GM21825 (cell line): Measurements from ENCODE around the gene AMOT.
"Not testable (repeated sequence)": the region's sequence is repeated elsewhere in the genome, so short reads cannot be mapped to it uniquely, and the experiment has no call there.

Experiments
- ATAC-seq: cut with Tn5 transposase; IDR thresholded peaks from one replicate; pipeline ENCODE4 v1.9.1; 2021; ENCODE audit warnings: mild to moderate bottlenecking, moderate library complexity; ENCODE audit not compliant: unreplicated experiment

The AMOT gene

GRCh38 chrX:112840382-112841113 is at the start of gene AMOT:
Gene AMOT (minus strand): TSS chrX:112840831. CDS start chrX:112823126, 17,705 bp downstream.
- ATAC-seq, result peak; percentile 61

DNA sequence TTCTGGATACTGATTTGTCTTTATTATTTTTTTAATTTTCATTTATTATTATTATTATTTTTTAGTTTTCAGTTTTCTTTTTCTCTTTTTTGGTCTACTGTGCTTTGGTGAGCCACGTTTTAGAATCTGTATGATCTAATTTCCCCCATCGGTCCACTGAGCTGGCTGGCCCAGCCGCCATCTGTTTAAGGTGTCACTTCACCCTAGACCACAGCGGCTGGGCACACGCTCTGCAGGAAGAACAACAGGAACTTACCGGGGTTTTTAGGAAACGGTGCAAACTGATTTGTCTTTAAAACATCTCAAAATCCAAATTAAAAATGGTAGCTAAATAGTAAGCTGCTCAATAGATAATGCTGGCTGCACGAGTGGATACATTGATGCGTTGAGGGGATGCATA is 48.8 kb upstream of the AMOT start:
- ATAC-seq, result no peak

- no peak for ATAC-seq
Observed at GRCh38 chrX:112888916-112889315, 48.3 kb upstream of the AMOT start.

GRCh38 chrX:112877771-112878173 is 37.1 kb upstream of the AMOT start:
- no peak for ATAC-seq

GRCh38 chrX:112874614-112875013 is 34.0 kb upstream of the AMOT start:
- ATAC-seq, result no peak

DNA sequence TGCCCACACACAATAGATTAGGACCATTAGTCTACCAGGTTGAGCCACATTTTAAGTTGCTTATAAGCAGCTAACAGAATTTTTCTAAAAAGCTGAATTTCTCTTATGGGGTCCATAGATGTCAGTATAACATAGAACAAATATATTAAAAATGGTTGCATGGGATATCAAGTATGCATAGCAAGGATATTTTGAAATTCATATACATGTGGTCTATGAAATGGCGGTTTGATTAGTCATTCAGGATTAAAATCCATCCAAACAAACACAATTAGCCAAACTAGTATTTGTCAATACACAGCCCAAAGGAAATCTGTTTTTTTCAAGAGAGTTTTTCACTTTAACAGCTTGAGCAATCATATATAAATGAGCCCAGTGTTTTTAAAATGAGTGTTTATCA is 33.5 kb upstream of the AMOT start:
- no peak for ATAC-seq

GRCh38 chrX:112868586-112868985 is 28.0 kb upstream of the AMOT start:
- no peak for ATAC-seq

GRCh38 chrX:112867570-112867969 is 26.9 kb upstream of the AMOT start:
- no peak for ATAC-seq

DNA sequence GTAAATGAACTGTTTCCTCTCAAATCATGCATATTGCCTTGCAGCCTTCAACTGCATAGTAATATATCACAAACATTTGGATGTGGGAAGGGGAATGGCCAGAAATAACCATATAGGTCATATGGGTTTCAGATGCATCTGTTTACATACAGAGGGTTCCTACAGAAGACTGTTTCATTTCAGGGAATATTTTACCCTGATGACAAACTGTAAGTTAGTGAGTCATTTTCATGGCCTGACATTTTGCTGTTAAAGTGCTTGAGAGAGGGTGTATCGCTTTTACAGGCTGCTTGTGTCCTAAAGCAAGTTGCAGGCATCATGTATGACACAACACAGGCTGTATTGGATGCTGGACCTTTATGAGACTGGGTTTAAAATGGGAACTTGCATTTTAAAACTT is 25.5 kb upstream of the AMOT start:
- no peak for ATAC-seq

GRCh38 chrX:112865464-112866025 is 24.9 kb upstream of the AMOT start:
- ATAC-seq, result no peak

GRCh38 chrX:112863850-112864249 is 23.2 kb upstream of the AMOT start:
- no peak for ATAC-seq

DNA sequence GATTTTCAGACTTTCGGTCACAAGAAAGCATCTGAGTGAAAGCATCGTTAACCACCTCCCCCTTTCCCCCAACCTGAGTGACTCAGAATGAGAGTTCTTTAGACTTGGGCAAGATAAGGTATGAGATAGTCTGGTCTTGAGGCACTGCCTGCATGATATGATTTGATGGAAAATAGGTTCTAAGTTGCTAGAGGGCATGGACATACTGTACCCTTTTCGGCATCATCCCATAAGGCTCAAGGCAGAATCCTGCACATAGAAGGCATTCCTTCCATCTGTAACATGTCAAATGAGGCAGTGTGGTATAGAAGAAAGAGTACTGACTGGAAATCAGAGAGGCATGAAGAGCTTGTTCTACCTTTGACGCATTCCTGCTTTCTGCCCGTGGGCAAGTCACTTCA is 16.8 kb upstream of the AMOT start:
- ATAC-seq, result peak; percentile 95

DNA sequence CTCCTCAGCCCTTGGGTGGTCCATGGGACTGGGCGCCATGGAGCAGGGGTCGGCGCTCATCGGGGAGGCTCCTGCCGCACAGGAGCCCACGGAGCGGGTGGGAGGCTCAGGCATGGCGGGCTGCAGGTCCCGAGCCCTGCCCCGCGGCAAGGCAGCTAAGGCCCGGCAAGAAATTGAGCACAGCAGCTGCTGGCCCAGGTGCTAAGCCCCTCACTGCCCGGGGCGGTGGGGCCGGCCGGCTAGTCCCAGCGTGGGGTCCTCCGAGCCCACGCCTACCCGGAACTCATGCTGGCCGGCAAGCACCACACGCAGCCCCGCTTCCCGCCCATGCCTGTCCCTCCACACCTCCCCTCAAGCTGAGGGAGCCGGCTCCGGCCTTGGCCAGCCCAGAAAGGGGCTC is 14.3 kb upstream of the AMOT start:
- not testable (repeated sequence) for ATAC-seq

DNA sequence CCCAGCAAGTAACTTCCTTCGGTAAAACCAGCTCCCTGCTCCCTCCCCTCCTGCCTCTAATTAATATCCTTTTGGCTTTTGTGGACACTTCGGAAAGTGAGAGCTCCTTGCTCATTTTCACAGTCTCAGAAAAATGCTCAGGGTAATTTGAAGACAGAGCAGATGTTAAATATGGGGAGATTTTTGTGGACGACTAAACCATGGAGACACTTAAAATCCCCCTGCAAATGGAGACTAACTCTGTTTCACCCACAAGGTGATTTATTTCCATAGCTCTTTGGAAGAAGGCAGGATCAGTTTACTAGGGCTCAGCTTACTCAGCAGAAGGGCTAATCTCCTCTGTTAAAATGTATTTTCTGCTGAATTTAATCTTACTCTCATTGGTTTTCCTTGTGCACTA is 12.2 kb upstream of the AMOT start:
- ATAC-seq, result no peak

- ATAC-seq, result peak; percentile 73
Observed at GRCh38 chrX:112851806-112852205, 11.2 kb upstream of the AMOT start.

DNA sequence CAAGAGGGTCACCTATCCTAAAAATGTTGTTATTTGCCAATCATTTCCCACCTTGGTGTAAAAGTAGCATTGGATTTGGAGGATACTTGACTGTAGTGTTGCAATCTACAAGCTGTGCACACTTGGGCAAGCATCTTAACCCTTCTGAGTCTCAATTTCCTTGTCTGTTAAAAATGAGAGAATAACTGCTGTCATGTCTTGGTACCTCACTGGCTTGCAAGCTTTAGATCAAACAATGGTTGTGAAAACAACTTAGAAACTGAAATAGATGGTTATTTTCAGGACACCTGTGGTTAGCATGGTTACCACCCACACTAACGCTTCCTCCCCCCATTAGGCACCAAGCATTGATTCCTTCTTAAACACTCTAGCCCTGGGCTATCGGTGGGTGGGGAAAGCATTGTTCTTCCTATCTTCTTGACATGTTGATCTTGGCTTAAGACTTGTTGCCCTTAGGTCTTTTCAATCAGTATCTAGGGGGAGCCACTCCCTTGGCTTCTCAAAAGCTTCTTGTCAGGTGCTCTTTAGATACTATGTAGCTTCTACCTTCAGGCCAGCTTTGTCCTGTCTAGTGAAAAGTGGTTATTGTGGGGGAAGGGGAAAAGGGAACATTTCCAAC is 10.6 kb upstream of the AMOT start:
- ATAC-seq, result peak; percentile 84

- ATAC-seq, result no peak
Observed at GRCh38 chrX:112849016-112849415, 8.4 kb upstream of the AMOT start.

DNA sequence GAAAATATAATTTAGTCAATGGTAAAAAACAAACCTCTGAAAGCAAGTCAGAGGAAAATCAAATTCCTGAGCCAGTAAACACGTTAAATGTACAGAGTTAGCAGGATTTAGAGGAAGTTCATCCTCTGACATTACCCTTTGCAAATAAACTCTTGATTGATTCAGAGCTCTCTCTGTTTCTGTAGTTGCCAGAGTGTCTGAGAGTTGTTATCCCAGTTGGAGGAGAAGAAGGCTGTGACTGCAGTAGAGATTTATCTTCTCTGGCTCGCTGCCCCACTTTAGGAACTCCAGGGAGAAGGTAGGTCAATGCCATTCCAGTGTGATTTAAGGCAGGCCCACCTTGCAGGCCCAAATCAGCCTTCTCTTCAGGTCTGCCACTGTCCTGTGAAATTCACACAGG is 6.2 kb upstream of the AMOT start:
- no peak for ATAC-seq

DNA sequence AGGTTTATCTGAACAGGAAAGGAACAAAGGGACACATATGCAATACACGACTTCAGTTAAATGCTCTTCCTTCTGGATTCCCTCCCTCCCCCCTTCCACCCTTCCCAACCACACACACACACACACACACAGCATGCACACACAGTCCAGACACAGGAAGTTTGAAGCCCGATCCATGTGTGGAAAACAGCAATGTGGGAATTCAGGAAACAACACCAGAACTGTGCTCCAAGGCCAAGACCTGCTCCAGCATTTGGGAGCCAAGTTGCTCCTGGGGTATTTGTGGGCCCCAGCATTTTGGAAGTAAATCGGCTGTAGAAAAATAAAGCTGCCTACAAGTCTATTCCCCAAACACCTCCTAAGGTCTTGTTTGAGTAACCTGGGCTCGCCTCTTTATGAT is 5.6 kb upstream of the AMOT start:
- ATAC-seq, result no peak

DNA sequence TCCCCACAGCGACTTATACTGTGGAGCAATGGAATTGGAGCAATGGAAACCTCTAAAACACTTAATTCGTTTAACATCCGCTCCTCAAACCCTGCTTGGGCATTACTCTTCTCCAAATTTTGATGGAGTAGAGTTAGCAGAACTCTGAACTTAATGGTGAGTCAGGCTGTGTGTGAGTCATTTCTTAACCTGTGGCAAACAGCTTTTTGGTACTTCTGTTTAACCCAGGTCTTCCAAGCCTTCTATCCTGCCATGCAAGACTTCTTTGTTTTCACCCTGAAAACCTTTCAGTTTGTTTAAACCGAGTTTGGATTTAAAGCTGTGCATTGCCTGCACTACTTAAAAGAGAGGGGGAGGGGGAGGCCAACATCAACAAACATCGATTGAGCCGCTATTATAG is 3.6 kb upstream of the AMOT start:
- ATAC-seq, result no peak

DNA sequence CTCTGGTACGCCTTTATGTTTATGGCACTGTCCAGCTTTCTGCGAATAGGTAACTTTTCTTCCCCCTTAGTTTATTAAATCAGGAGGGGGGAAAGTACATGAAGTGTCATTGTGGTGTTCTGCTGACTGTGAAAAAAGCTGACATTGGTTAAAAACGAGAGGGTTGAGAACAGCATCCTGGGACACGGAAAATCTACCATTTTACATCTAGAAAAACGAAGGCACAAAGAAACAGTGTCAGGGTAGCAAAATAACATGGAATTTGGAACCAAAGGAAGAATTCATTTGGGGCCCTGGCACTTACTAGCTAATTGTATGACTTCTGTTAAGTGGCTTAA is 1.2 kb upstream of the AMOT start:
- no peak for ATAC-seq

GRCh38 chrX:112841114-112841819 is 636 bp upstream of the AMOT start:
- ATAC-seq, result peak; percentile 98
